ENCODE data around the gene GALNT2. TPM values are rescaled to one million over a fixed set of nuclear protein-coding genes. Genes with fewer than 3 reads are reported as not detected.

Gene GALNT2
- total RNA-seq, 4 donors from 2014 or later = 50.7 to 85.0 (median 71.8) TPM

DNA sequence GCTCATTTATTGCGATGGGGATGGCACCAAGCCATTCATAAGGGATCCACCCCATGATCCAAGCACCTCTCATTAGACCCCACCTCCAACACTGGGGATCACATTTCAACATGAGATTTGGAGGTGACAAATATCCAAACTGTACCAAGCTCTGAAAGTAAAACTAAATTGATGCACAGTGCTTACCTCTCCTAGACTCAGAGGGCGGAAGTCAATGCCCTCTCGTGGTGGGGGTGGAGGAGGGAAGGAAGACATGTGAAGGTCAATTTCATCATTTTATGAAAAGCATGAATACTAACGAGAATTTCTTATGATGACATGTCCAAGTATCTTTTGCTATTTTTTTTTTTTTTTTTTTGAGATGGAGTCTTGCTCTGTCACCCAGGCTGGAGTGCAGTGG is 239.1 kb downstream of the GALNT2 start:
- ATAC-seq (ENCODE audit: low FRiP score) (no peak), DNase-seq (ENCODE audit: low spot score) (no peak)
- TF ChIP-seq, protein P1, sequence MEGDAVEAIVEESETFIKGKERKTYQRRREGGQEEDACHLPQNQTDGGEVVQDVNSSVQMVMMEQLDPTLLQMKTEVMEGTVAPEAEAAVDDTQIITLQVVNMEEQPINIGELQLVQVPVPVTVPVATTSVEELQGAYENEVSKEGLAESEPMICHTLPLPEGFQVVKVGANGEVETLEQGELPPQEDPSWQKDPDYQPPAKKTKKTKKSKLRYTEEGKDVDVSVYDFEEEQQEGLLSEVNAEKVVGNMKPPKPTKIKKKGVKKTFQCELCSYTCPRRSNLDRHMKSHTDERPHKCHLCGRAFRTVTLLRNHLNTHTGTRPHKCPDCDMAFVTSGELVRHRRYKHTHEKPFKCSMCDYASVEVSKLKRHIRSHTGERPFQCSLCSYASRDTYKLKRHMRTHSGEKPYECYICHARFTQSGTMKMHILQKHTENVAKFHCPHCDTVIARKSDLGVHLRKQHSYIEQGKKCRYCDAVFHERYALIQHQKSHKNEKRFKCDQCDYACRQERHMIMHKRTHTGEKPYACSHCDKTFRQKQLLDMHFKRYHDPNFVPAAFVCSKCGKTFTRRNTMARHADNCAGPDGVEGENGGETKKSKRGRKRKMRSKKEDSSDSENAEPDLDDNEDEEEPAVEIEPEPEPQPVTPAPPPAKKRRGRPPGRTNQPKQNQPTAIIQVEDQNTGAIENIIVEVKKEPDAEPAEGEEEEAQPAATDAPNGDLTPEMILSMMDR (IDR thresholded peaks at IDR 0.05) = no peak

DNA sequence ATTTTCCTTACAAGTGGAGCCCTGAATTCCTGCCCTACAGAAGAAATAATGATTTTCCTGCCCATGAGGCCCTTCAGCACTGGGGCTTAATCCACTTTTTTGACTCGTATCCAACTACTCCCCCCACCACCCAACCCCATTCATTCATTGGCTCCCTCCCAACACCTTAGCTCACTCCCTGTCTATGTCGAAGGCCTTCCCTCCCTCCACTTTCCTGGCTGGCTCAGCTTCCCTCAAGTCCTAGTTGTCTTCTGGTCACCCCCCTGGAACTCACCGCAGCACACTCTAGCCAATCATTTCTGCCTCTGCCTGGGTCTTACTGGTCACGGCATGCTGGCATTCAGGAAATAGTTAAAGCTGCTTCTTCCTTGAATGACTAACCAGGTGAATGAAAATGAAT is 240.2 kb downstream of the GALNT2 start:
- no peak for ATAC-seq (ENCODE audit: low FRiP score)
- DNase-seq (ENCODE audit: low spot score) = no peak
- TF ChIP-seq, protein P1 (IDR thresholded peaks at IDR 0.05) = no peak

DNA sequence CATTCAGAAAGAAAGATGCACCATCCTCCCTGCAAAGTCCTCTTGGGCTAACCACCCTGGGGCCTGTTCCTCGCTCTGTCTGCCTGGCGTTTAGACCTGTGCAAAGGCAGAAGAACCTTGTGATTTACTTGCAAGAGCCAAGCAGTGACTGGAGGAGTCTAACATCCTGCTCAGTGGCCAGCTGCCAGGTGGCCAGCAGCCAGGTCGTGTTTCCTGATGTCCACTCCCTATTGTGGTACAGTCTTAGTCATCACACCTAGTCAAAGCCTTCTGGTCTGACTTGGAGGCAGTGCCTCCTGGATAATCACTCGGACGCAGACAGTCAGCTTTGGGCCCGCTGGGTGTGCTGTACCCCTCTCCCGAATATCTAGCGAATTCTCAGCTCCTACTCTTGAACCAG is 241.0 kb downstream of the GALNT2 start:
- TF ChIP-seq, protein P1 (IDR thresholded peaks at IDR 0.05) = no peak
- DNase-seq (ENCODE audit: low spot score) (peak; percentile 77), ATAC-seq (ENCODE audit: low FRiP score) (peak; percentile 86)

DNA sequence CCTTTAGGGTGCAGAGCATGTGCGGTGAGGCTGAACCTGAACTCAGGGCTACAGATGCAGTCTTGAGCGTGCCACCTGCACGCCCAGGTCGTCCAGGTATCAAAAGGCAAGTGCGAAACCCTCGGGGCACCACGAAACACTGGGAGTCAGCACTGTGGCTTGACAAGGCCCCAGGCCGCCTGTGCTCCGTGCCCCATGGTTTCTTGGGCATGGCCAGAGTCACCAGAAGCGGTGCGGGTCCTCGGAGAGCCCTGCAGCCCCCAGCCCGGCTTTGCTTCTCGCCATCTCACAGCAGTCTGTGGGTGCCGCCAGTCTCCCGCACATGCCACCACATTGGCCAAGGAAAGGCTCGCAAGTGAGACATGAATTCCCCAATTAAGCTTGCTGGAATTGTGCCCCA is 241.8 kb downstream of the GALNT2 start:
- TF ChIP-seq, protein P1 (IDR thresholded peaks at IDR 0.05) = no peak

DNA sequence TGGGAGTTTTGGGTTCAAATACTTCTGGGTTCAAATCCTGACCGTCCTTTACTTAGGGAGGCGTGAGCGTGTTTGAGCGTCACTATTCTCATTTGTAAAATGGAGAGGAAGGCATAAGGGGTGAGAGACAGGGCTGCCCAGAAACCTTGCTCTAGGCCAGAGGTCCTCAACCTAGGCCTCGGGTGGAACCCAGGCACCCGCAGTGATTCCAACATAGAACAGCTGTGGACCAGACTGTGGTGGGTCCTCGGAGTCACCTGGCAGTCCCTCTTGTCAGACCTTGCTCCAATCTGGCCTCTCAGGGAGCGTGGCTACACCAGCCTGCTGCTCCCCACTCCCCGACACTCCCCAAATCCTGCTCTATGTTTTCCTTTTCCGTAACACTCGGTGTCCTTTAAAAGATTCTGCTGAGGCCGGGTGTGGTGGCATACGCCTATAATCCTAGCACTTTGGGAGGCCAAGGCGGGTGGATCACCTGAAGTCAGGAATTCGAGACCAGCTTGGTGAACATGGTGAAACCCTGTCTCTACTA is 242.7 kb downstream of the GALNT2 start:
- TF ChIP-seq, protein P1 (IDR thresholded peaks at IDR 0.05) = no peak
- DNase-seq (ENCODE audit: low spot score) = no peak
- ATAC-seq (ENCODE audit: low FRiP score) = no peak

More for the DNA sequence above, 241.8 kb downstream of the GALNT2 start:
- DNase-seq (ENCODE audit: low spot score) = no peak
- no peak for ATAC-seq (ENCODE audit: low FRiP score)

DNA sequence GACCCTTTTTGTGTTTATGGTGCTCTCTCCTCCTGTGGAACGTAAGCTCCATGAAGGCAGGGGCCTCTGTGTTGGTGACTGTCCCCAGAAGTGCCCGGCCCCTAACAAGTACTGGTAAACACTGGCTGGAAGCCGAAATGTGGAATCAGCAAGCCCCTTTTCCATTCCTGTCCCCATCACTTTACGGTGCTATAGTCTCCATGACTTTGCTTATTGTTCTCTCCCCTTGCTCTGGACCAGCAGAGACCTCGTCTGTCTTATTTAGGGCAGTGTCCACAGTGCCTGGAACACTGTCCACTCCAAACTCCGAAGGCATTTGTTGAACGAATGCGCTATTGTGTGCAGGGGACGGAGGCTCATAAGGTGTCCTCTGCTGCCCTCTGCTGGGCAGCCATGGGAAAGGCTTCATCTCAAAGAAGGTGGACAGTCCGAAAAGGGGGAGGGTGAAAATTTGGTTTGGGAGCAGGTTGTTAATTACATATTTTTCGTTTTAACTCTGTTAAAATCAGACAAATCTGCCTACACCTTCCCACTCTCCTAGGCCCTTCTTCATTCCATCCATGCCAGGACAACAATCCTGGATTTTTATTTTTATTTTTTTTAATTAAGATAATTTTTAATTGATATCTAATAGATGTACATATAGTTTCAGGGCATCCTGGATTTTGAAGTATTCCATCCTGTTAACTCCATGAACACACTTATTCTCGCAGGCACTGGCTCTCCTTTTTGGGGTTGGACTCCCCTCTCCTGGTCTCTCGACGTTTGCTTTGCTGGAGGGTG is 243.5 kb downstream of the GALNT2 start:
- peak; percentile 52 for DNase-seq (ENCODE audit: low spot score)
- ATAC-seq (ENCODE audit: low FRiP score) = peak; percentile 74
- TF ChIP-seq, protein P1 (IDR thresholded peaks at IDR 0.05) = peak in 1 of 3 donors; percentile 67

DNA sequence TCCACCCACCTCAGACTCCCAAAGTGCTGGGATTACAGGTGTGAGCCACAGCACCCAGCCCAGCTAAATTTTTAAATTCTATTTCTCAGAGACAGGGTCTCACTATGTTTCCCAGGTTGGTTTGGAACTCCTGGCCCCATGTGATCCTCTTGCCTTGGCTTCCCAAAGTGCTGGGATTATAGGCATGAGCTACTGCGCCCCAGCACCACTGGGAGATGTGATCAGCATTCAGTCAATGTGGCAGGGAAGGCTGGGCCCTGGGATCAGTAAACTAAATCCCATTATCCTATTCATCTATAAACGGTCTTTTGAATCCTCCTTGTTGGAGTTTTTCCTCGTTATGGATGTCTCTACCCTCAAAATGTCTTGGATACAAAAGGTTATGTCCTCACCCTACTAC is 245.6 kb downstream of the GALNT2 start:
- TF ChIP-seq, protein P1 (IDR thresholded peaks at IDR 0.05) = no peak
- ATAC-seq (ENCODE audit: low FRiP score) (no peak), DNase-seq (ENCODE audit: low spot score) (no peak)

Measured in omental fat pad (tissue), 4 donors.